Measurements from ENCODE around the gene STT3A.

Gene STT3A

GRCh38 chr11:125588505-125588904, 4.1 kb upstream of the STT3A start:
- no peak for DNase-seq (ENCODE audit: low read depth in 3 of 3)

- peak; percentile 3 to 25 (median 9) for DNase-seq (ENCODE audit: low read depth in 3 of 3)
Measured at GRCh38 chr11:125591649-125592304, 875 bp upstream of the STT3A start.

DNA sequence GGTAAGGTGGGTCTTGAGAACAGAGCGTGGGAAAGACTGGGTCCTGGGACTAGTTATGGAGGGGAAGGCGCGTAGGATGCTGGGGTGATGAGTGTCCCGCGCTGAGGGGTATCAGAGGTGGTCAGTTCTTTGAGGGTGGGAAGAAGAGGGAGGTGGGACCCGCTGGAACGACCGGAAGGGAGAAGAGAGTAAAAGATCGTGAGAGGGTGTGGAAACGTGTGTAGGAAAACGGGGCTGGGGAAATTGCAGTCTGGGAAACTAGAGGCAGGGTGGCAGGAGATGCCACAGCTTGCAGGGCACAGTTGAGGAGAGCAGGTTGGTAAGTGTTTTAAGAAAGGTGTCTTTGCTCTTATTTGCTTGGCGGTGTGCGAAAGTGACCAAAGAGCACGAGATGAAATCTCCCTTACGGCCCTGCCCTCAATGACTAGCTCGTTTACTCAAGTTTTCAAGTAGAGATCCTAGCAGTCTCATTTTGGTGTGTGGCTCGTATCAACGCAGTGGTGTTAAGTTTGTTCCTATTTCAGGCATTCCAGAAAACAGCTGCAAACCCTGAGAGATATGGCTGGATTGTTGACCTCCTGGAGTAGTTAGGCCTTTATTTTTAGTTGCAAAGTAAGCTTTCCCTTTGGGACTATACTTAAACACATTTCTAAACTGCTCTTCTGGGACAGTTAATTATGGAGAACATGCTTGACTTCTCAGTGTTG, 615 bp downstream of the STT3A start:
- DNase-seq (ENCODE audit: low read depth in 3 of 3): no peak

DNA sequence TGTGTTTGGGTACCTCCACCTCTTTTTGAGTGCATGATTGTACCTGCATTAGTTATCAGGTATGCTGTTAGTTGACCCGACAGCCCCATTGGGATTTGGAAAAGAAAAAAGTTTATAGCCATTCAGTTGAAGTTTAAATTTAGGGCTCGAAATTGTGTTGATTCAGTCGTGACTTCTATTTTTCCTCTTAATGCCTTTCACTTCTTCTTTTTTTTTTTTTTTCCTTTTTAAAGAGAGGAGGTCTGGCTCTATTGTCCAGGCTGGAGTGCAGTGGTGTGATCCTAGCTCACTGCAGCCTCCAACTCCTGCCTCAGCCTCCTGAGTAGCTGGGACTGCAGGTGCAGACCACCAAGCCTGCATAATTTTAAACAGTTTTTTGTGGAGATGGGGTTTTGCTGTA, 2.3 kb downstream of the STT3A start:
- no peak for DNase-seq (ENCODE audit: low read depth in 3 of 3)

DNA sequence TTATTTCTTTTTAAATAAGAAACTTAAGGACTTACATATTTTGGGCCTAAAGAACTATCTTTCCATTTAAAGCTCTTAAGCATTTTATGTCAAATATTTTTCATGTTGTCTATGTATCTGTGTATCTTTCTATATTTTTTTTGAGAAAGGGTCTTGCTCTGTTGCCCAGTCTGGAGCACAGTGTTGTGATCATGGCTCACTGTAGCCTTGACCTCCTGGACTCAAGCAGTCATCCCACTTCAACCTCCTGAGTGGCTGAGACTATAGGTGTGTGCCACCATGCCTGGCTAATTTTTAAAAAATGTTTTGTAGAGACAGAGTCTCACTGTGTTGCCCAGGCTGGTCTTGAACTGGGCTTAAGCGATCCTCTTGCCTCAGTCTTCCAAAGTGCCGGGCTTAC, 8.0 kb downstream of the STT3A start:
- DNase-seq (ENCODE audit: low read depth in 3 of 3): no peak

DNA sequence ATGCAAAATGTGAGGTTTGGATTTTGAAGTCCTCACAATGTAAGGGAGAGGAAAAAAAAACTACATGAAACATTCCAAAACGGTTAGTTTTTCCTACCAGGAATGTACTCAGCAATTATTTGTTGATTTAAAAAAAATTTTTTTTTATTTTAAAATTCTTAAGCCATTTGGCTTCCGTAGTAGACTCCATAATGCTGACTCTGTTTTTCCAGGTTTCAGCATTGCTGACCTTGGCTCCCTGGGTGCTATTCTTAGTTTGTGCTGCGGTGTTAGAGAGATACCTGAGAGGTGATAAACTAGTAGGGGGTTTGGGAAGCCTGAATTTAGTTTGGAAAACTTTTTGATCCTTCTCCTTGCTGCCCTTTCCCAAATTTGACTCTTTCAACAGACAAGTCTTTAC, 10.6 kb downstream of the STT3A start:
- DNase-seq (ENCODE audit: low read depth in 3 of 3): no peak

GRCh38 chr11:125605417-125605816, 12.8 kb downstream of the STT3A start:
- DNase-seq (ENCODE audit: low read depth in 3 of 3): no peak

- DNase-seq (ENCODE audit: low read depth in 3 of 3): no peak
Measured at GRCh38 chr11:125609545-125609944, 16.9 kb downstream of the STT3A start.

- no peak for DNase-seq (ENCODE audit: low read depth in 3 of 3)
Measured at GRCh38 chr11:125618383-125618782, 25.7 kb downstream of the STT3A start.

GRCh38 chr11:125621995-125622394, 29.3 kb downstream of the STT3A start:
- DNase-seq (ENCODE audit: low read depth in 3 of 3): no peak

DNA sequence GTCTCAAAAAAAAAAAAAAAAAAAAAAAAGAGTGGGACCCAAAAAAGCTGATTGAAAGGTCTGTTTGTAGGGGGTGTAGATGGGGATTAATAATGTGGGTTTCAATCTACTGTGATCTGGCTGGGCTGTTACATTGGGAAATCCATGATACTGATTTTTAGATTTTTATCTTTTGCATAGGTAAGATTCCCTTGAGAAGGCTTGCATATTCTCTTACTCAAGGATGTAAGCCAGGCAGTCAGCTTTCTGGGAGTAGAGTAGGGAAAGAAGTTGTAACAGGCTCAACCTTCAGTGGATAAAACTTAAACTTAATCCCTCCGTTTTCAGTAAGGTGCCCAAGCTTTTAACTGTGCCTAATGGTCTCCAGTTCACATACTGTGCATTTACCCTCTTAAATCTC, 30.4 kb downstream of the STT3A start:
- DNase-seq (ENCODE audit: low read depth in 3 of 3): no peak

GRCh38 chr11:125624756-125625213, 32.1 kb downstream of the STT3A start, which contains the start of gene CHEK1:
TSS of gene CHEK1 (plus strand) at chr11:125625163. CDS start at chr11:125626769, 1,606 bp downstream.
- DNase-seq (ENCODE audit: low read depth in 3 of 3): no peak

DNA sequence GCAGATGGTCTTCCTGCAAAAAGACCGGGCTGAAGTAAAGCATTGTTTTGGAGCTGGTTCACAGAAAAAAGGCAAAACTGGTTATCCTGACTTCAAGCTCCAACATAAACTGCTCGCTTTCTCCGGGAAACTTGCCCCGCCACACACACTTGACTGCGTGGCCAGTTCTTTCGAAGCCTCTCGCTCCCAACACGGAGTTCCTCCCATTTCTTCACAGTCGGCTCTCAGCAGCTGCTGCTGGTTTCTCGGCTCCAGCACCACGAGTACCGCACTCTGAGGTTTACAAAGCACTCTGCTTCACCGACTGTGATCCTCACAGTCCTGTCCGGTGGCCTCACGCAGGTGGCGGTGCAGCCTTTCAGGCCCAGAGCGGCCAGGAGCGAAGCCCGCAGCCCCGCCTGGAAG, 32.6 kb downstream of the STT3A start:
- DNase-seq (ENCODE audit: low read depth in 3 of 3): no peak

DNA sequence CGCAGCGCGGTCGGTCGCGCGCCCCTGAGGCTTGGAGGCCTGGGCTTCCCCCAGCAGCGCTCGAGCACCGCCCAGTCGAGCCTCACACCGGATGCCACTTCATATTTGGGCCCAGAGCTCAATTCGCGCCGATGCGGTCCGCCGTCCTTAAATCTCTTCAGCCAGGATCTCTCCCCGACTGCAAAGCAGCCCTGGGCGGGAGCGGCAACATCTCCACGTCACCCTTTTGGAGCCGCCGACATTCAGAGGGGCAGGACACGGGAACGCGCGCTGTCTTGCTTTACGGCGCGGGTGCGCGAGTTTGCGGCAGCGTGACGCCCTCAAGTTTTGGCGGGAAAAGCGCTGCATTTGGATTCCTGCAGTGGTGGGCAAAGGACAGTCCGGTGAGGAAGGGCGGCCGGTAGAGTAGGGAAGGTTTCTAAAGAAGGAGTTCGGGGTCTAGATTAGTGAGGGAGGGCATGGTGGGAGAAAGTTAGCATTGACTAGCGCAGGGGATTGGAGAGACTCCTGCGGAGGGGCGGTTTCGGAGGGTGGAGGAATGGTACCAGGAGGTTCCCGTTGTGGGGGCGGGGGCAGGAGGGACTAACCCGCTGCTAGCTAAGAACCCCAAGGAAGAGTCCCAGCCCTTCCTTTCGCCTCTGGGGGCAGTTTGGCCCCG, 33.1 kb downstream of the STT3A start:
- DNase-seq (ENCODE audit: low read depth in 3 of 3): peak; percentile 68 to 79 (median 76)

- DNase-seq (ENCODE audit: low read depth in 3 of 3): no peak
Measured at GRCh38 chr11:125626288-125626950, 33.8 kb downstream of the STT3A start.

DNA sequence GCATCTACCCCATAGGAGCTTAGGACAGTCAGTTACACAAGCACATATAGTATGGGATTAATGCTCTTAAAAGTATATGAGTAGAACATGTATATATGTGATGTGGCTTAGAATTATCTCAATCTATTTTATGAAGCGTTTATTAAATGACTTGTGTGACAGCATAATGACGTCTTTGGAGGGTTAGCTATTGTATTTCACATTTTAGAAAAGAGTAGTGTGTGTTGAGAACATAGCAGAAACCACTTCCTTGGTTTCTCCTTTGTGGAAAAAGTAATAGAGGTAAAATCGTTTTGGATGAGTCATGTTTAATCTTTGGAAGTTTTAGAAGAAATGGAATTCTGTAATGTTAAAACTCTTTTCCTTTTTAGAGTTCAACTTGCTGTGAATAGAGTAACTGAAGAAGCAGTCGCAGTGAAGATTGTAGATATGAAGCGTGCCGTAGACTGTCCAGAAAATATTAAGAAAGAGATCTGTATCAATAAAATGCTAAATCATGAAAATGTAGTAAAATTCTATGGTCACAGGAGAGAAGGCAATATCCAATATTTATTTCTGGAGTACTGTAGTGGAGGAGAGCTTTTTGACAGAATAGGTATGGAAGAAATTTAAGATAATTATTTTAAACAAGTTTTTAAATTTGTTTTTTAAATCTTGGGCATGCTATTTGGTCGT, 34.7 kb downstream of the STT3A start:
- no peak for DNase-seq (ENCODE audit: low read depth in 3 of 3)

GRCh38 chr11:125637840-125638239, 45.2 kb downstream of the STT3A start:
- DNase-seq (ENCODE audit: low read depth in 3 of 3): no peak

- DNase-seq (ENCODE audit: low read depth in 3 of 3): no peak
Measured at GRCh38 chr11:125638315-125638714, 45.7 kb downstream of the STT3A start.

- no peak for DNase-seq (ENCODE audit: low read depth in 3 of 3)
Measured at GRCh38 chr11:125645871-125646270, 53.2 kb downstream of the STT3A start.

GRCh38 chr11:125649465-125650166, 57.0 kb downstream of the STT3A start:
- no peak for DNase-seq (ENCODE audit: low read depth in 3 of 3)

- DNase-seq (ENCODE audit: low read depth in 3 of 3): no peak
Measured at GRCh38 chr11:125662689-125663088, 70.0 kb downstream of the STT3A start.

Data from stimulated activated CD4-positive, alpha-beta T cell treated with anti-CD3 and anti-CD28 coated beads, TNF-alpha, amount 100 ng/mL, for 4 hours (primary cell).